HCT116 (cell line): ENCODE data around the gene EFEMP2. TPM values are rescaled to one million over a fixed set of nuclear protein-coding genes. Genes with fewer than 3 reads are reported as not detected.

Experiments used
- ATAC-seq: fragments of 200-7000 bp; cut with Tn5 transposase; 2 replicates; pipeline ENCODE4 v1.9.1; 2020; ENCODE audit warnings: mild to moderate bottlenecking, moderate library complexity
- BruUV-seq: library from RNA; stranded (reverse); fragments of 400-500 nt; replicated peaks from 2 replicates; lab custom pipeline; 2021; lab: Mats Ljungman, UMichigan
- CTCF ChIA-PET: fragments of 300-600 bp; sonication (Branson Sonifier 250); formaldehyde crosslinking; loops from one replicate; lab custom pipeline; 2021; ENCODE audit warnings: antibody characterized with exemption; lab: Charles Lee
- POLR2A ChIA-PET: fragments of 300-600, 350-600 bp; sonication (Branson Sonifier 250); formaldehyde crosslinking; loops from one replicate; lab custom pipeline; 2021; ENCODE audit warnings: antibody characterized with exemption; lab: Charles Lee
- RAD21 ChIA-PET, 2 experiments: fragments of 300-600 bp; sonication (Branson Sonifier 250); formaldehyde crosslinking; loops; one replicate each; lab custom pipeline; 2023; ENCODE audit warnings: low total read pairs in 2 of 2; ENCODE audit not compliant: uncharacterized antibody in 2 of 2, unreplicated experiment in 2 of 2, low non-redundant PET in 1 of 2; lab: Charles Lee
- DNase-seq: peaks from one replicate; pipeline ENCODE4 v3.0.0-alpha.2; 2010; ENCODE audit warnings: low read depth, low spot score
- H2AFZ ChIP-seq: fragments of 200-600 bp; shearing (Covaris generic), sonication (generic); 2 replicates; pipeline ENCODE4 v1.6.1; 2017; ENCODE audit warnings: low read depth, mixed run types, mixed read lengths, antibody characterized with exemption, low read length; ENCODE audit not compliant: poor library complexity, severe bottlenecking
- H3K27ac ChIP-seq: 2 replicates; pipeline ENCODE4 v1.5.1; 2012; ENCODE audit warnings: low read depth, low read length
- H3K27me3 ChIP-seq: fragments of 200-600 bp; sonication (generic); 2 replicates; pipeline ENCODE4 v1.6.1; 2016; ENCODE audit warnings: mixed run types, low read length, mixed read lengths; ENCODE audit not compliant: insufficient read depth
- H3K36me3 ChIP-seq, 2 experiments: fragments of 200-500 bp in 1 of 2; fragments of 200-600 bp in 1 of 2; sonication (Bioruptor generic) in 1 of 2; sonication (generic) in 1 of 2; 2 replicates each; pipeline versions ENCODE4 v1.5.1 to v1.6.1; 2014 to 2016; ENCODE audit warnings: low read length in 2 of 2, inconsistent platforms in 1 of 2, mixed read lengths in 1 of 2, mixed run types in 1 of 2; ENCODE audit not compliant: insufficient read depth in 2 of 2, control insufficient read depth in 1 of 2
- H3K4me1 ChIP-seq, 2 experiments: fragments of 200-600 bp in 1 of 2; sonication (generic) in 1 of 2; 2 replicates each; pipeline versions ENCODE4 v1.5.1 to v1.6.1; 2012 to 2017; ENCODE audit warnings: low read length in 2 of 2, inconsistent platforms in 1 of 2, mild to moderate bottlenecking in 1 of 2, mixed read lengths in 1 of 2, mixed run types in 1 of 2, moderate library complexity in 1 of 2; ENCODE audit not compliant: insufficient read depth in 2 of 2, control insufficient read depth in 1 of 2
- H3K4me2 ChIP-seq: fragments of 200-600 bp; sonication (generic); 2 replicates; pipeline ENCODE4 v1.6.1; 2017; ENCODE audit warnings: mixed run types, low read length, mixed read lengths
- H3K4me3 ChIP-seq, 2 experiments: fragments of 200-600 bp in 1 of 2; sonication (generic) in 1 of 2; replicated peaks in 1 of 2; 2 replicates each; pipeline ENCODE4 v1.5.1; 2011 to 2016; ENCODE audit warnings: low read length in 2 of 2, control low read depth in 1 of 2, low read depth in 1 of 2, mild to moderate bottlenecking in 1 of 2, mixed read lengths in 1 of 2, mixed run types in 1 of 2
- H3K79me2 ChIP-seq: fragments of 200-600 bp; sonication (generic); 2 replicates; pipeline ENCODE4 v1.6.1; 2017; ENCODE audit warnings: mild to moderate bottlenecking, mixed run types, low read length, moderate library complexity, mixed read lengths; ENCODE audit not compliant: insufficient read depth
- H3K9ac ChIP-seq: fragments of 200-600 bp; sonication (generic); 2 replicates; pipeline ENCODE4 v1.6.1; 2016; ENCODE audit warnings: low read length, mixed read lengths
- H3K9me2 ChIP-seq: fragments of 200-600 bp; sonication (generic), shearing (Covaris generic); 2 replicates; pipeline ENCODE4 v1.6.1; 2017; ENCODE audit warnings: mixed run types, mild to moderate bottlenecking, moderate library complexity; ENCODE audit not compliant: insufficient read depth
- H3K9me3 ChIP-seq, 2 experiments: fragments of 200-500 bp in 1 of 2; fragments of 200-600 bp in 1 of 2; sonication (Bioruptor generic) in 1 of 2; sonication (generic) in 1 of 2; 2 replicates each; pipeline ENCODE4 v1.6.1; 2014 to 2017; ENCODE audit warnings: low read length in 2 of 2, mixed read lengths in 2 of 2, inconsistent platforms in 1 of 2, low read depth in 1 of 2, mild to moderate bottlenecking in 1 of 2, mixed run types in 1 of 2, moderate library complexity in 1 of 2; ENCODE audit not compliant: control insufficient read depth in 1 of 2, insufficient read depth in 1 of 2
- H4K20me1 ChIP-seq: fragments of 200-600 bp; sonication (generic), shearing (Covaris generic); 2 replicates; pipeline ENCODE4 v1.6.1; 2017; ENCODE audit warnings: mixed run types, mild to moderate bottlenecking, moderate library complexity; ENCODE audit not compliant: insufficient read depth
- CBX3 ChIP-seq: IDR thresholded peaks from 2 replicates; pipeline ENCODE4 v1.6.1; 2012; ENCODE audit warnings: low read depth
- CEBPB ChIP-seq: IDR thresholded peaks from 2 replicates; pipeline ENCODE4 v1.6.1; 2012; ENCODE audit warnings: low read depth
- EGR1 ChIP-seq: IDR thresholded peaks from 2 replicates; pipeline ENCODE4 v1.6.1; 2012; ENCODE audit warnings: low read depth
- JUND ChIP-seq: IDR thresholded peaks from 2 replicates; pipeline ENCODE4 v1.6.1; 2012
- POLR2A ChIP-seq: IDR thresholded peaks from 2 replicates; pipeline ENCODE4 v1.7.0; 2011; ENCODE audit warnings: borderline replicate concordance; ENCODE audit not compliant: insufficient read depth, insufficient read length; ENCODE audit errors: extremely low read depth
- POLR2AphosphoS5 ChIP-seq: IDR thresholded peaks from 2 replicates; pipeline ENCODE4 v1.6.1; 2011; ENCODE audit warnings: mild to moderate bottlenecking, low read depth, low read length, moderate library complexity
- SIN3A ChIP-seq: IDR thresholded peaks from 2 replicates; pipeline ENCODE4 v1.6.1; 2012; ENCODE audit warnings: low read depth
- SRF ChIP-seq: IDR thresholded peaks from 2 replicates; pipeline ENCODE4 v1.6.1; 2012; ENCODE audit warnings: low read depth
- YY1 ChIP-seq: IDR thresholded peaks from 2 replicates; pipeline ENCODE4 v1.6.1; 2011; ENCODE audit warnings: low read length, low read depth, moderate library complexity, mild to moderate bottlenecking; ENCODE audit not compliant: insufficient replicate concordance; ENCODE audit errors: extremely low read depth
- ZFX ChIP-seq: fragments of 450-650 bp; IDR thresholded peaks from 2 replicates; pipeline ENCODE4 v1.6.1; 2017
- ZNF274 ChIP-seq: fragments of 200-500 bp; sonication (Bioruptor generic); IDR thresholded peaks from 2 replicates; pipeline ENCODE4 v1.6.1; 2014; ENCODE audit warnings: mild to moderate bottlenecking, low read depth, low read length, inconsistent platforms
- intact Hi-C: fragments of 100-400 bp; cut with micrococcal nuclease; formaldehyde crosslinking; loops from 2 replicates; pipeline ENCODE4 v1.10.0; 2022
- total RNA-seq: library from RNA; stranded (reverse); gene quantifications from one replicate; pipeline ENCODE4 v1.2.1, GENCODE V29; 2021; ENCODE audit not compliant: unreplicated experiment
- TF ChIP-seq, protein P1 (sequence below): IDR thresholded peaks from 2 replicates; pipeline ENCODE4 v1.6.1; 2012
- TF ChIP-seq, protein P2 (sequence below): IDR thresholded peaks from 2 replicates; pipeline ENCODE4 v1.6.1; 2012
- TF ChIP-seq, protein P3 (sequence below), 3 experiments: fragments of 200-600 bp in 1 of 3; sonication (generic) in 1 of 3; IDR thresholded peaks in 2 of 3; conservative IDR thresholded peaks in 1 of 3; 2 replicates each; pipeline ENCODE4 v1.5.1; 2012 to 2017; ENCODE audit warnings: low read depth in 2 of 3, low read length in 2 of 3, antibody characterized with exemption in 1 of 3, borderline replicate concordance in 1 of 3, control low read depth in 1 of 3, mild to moderate bottlenecking in 1 of 3, mixed read lengths in 1 of 3, mixed run types in 1 of 3, moderate library complexity in 1 of 3; ENCODE audit not compliant: insufficient read depth in 1 of 3

EFEMP2 gene
- total RNA-seq, 1 experiment from 2014 or later: 8.4 TPM

DNA sequence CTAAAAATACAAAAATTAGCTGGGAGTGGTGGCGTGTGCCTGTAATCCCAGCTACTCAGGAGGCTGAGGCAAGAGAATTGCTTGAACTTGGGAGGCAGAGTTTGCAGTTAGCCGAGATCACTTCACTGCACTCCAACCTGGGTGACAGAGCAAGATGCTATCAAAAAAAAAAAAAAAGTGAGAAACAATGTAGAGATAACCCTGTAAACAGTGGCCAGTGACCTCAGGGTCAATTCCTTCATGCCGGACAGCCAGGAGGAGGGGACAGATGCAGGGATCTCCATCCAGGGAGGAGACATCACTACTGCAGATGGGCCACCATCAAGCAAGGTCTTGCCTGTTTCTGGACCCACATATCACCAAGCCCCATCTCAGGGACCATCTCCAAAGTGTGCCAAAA is 24.9 kb downstream of the EFEMP2 start:
- H4K20me1 ChIP-seq: no peaks in the 10 kb centered on the region
- TF ChIP-seq SRF: no peak
- TF ChIP-seq SIN3A: no peak
- TF ChIP-seq JUND: no peak
- no peak for TF ChIP-seq ZNF274
- TF ChIP-seq, protein P1, sequence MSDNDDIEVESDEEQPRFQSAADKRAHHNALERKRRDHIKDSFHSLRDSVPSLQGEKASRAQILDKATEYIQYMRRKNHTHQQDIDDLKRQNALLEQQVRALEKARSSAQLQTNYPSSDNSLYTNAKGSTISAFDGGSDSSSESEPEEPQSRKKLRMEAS: no peak
- no peak for TF ChIP-seq POLR2AphosphoS5
- no peak for TF ChIP-seq POLR2A
- TF ChIP-seq ZFX: no peak
- TF ChIP-seq CBX3: no peak
- TF ChIP-seq YY1: no peak
- TF ChIP-seq CEBPB: no peak
- TF ChIP-seq, protein P2, sequence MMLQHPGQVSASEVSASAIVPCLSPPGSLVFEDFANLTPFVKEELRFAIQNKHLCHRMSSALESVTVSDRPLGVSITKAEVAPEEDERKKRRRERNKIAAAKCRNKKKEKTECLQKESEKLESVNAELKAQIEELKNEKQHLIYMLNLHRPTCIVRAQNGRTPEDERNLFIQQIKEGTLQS: no peak
- TF ChIP-seq, protein P3, sequence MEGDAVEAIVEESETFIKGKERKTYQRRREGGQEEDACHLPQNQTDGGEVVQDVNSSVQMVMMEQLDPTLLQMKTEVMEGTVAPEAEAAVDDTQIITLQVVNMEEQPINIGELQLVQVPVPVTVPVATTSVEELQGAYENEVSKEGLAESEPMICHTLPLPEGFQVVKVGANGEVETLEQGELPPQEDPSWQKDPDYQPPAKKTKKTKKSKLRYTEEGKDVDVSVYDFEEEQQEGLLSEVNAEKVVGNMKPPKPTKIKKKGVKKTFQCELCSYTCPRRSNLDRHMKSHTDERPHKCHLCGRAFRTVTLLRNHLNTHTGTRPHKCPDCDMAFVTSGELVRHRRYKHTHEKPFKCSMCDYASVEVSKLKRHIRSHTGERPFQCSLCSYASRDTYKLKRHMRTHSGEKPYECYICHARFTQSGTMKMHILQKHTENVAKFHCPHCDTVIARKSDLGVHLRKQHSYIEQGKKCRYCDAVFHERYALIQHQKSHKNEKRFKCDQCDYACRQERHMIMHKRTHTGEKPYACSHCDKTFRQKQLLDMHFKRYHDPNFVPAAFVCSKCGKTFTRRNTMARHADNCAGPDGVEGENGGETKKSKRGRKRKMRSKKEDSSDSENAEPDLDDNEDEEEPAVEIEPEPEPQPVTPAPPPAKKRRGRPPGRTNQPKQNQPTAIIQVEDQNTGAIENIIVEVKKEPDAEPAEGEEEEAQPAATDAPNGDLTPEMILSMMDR (IDR thresholded peaks at IDR 0.05 in 2 of 3, conservative IDR thresholded peaks at IDR 0.05 in 1 of 3; ENCODE audit: borderline replicate concordance in 1 of 3, insufficient read depth in 1 of 3, low read depth in 2 of 3, low read length in 2 of 3): no peak
- TF ChIP-seq EGR1: no peak
- TF ChIP-seq, all 23 proteins: peak for 0
- Histone ChIP-seq H3K27me3 (no peaks in the 10 kb centered on the region), H3K4me1 (no peaks in the 10 kb centered on the region), H3K9ac (no peak overlapping the region), H3K4me3 (no peak overlapping the region), H3K9me3 (no peaks in the 10 kb centered on the region; a peak in 1 of 4 replicates), H3K36me3 (peaks cover 2 to 16% of the 10 kb centered on the region in 2 experiments; a peak in 3 of 4 replicates), H3K79me2 (no peaks in the 10 kb centered on the region), H3K9me2 (no peaks in the 10 kb centered on the region), H3K4me2 (no peak overlapping the region), H2AFZ (no peak overlapping the region), H3K27ac (no peak overlapping the region)
- no peak for DNase-seq
- ChIA-PET CTCF (interaction anchor here (0.7 to 1.1 kb wide), 2 partner anchors 12 to 197 kb away, joined by 3 to 6 read pairs; no protein-coding TSS in a partner anchor), RAD21 (no interaction called here), POLR2A (interaction anchor here (2.4 to 4.2 kb wide), 2 partner anchors 10 to 12 kb away, joined by 7 to 16 read pairs; partner anchors contain the start of genes CFL1 and MUS81)
- no peak for ATAC-seq
- intact Hi-C loops: no loop called here
- BruUV-seq: no TSS peak
